Ovary (tissue), 3 donors: ENCODE measurements around the gene CAPN5.

ENCODE experiments used
- CTCF ChIP-seq, 3 donors: fragments of 450-650 bp in 2 of 3; fragments of 200-600 bp in 1 of 3; IDR thresholded peaks; one replicate each; pipeline versions ENCODE4 v1.5.1 to v1.8.0; 2016 to 2022; ENCODE audit warnings: antibody characterized with exemption in 3 of 3, mild to moderate bottlenecking in 1 of 3
- EP300 ChIP-seq: sonication (generic); formaldehyde crosslinking; IDR thresholded peaks from one replicate; pipeline ENCODE4 v1.6.1; 2017; ENCODE audit warnings: antibody characterized with exemption
- donor health status: DM: no; HTN: no; CAD: no.

GRCh38 chr11:77068457-77069335, 1.9 kb downstream of the CAPN5 start:
- TF ChIP-seq CTCF (IDR thresholded peaks at IDR 0.05): no peak
- no peak for TF ChIP-seq EP300
